Activated naive CD8-positive, alpha-beta T cell treated with anti-CD3 and anti-CD28 coated beads, Interleukin-2, amount 10 ng/mL, durations not matched to agents 7 days and 5 days (primary cell): ENCODE results near the gene CCDC85B. TPM values are rescaled to one million over a fixed set of nuclear protein-coding genes. Genes with fewer than 3 reads are reported as not detected.
A peak's percentile ranks its signal among the peaks of the same experiment; 100 is the strongest.

Experiments used
- ATAC-seq: fragments of 150-1000 bp; cut with Tn5 transposase; one replicate; pipeline ENCODE4 v1.10.0; 2021; ENCODE audit warnings: low read depth, moderate library complexity
- POLR2A ChIA-PET: fragments of 350-600 bp; sonication (Branson Sonifier 250); formaldehyde crosslinking; loops from one replicate; lab custom pipeline; 2021; ENCODE audit warnings: antibody characterized with exemption; lab: Charles Lee
- DNase-seq: peaks from one replicate; pipeline ENCODE4 v3.0.0; 2021
- H3K27ac Mint-ChIP-seq: one replicate; pipeline ENCODE4 v1.8.0; 2022; ENCODE audit warnings: mild to moderate bottlenecking, mixed read lengths
- H3K27me3 Mint-ChIP-seq: one replicate; pipeline ENCODE4 v1.8.0; 2022; ENCODE audit warnings: mild to moderate bottlenecking, moderate library complexity, mixed read lengths
- H3K36me3 Mint-ChIP-seq: one replicate; pipeline ENCODE4 v1.8.0; 2021; ENCODE audit warnings: mild to moderate bottlenecking, mixed read lengths
- H3K4me1 Mint-ChIP-seq: one replicate; pipeline ENCODE4 v1.8.0; 2021; ENCODE audit warnings: mixed read lengths
- H3K4me3 Mint-ChIP-seq: one replicate; pipeline ENCODE4 v1.8.0; 2022; ENCODE audit warnings: mild to moderate bottlenecking, moderate library complexity, mixed read lengths
- H3K9me3 Mint-ChIP-seq: one replicate; pipeline ENCODE4 v1.8.0; 2021; ENCODE audit warnings: mixed read lengths
- total RNA-seq, 2 experiments: library from RNA; stranded (reverse); gene quantifications; one replicate each; pipeline ENCODE4 v1.2.3, GENCODE V29; 2021

The CCDC85B gene
- total RNA-seq, 2 experiments from 2014 or later = 59.8 to 66.3 TPM

DNA sequence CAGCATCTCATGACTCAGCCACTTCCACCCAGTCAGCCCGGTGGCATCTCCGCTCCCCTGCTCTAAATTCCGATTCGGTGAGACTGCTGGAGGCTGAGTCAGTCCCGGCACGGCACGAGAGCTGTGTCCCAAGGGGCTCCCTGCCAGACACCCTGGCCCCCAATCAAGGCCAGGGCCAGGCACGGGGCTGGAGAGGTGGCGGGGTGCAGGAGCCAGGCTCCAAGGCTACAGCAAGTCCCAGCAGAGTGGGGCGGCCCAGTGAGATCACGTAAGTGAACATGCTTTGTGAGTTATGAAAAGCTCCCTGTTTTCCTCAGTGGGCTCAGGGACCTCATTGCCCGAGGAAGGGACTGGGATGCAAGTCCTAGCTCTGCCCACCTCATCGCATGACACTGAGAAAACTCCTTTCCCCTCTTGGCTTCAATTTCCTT is 25.4 kb downstream of the CCDC85B start:
- POLR2A ChIA-PET = interaction anchor here (1.3 kb wide), 1 partner anchor 22 kb away, joined by 3 read pairs; no protein-coding TSS in a partner anchor
- Mint-ChIP-seq H3K4me1 (peaks cover 21% of the 10 kb centered on the region), H3K36me3 (peaks cover 12% of the 10 kb centered on the region), H3K9me3 (no peaks in the 10 kb centered on the region), H3K27ac (no peak overlapping the region), H3K4me3 (no peak overlapping the region), H3K27me3 (peaks cover 2% of the 10 kb centered on the region)
- ATAC-seq (no peak), DNase-seq (no peak)

GRCh38 chr11:65916391-65916790 is 25.9 kb downstream of the CCDC85B start:
- peaks cover 21% of the 10 kb centered on the region for H3K4me1 Mint-ChIP-seq
- H3K27ac Mint-ChIP-seq = peak overlapping the region; percentile 44
- H3K9me3 Mint-ChIP-seq = no peaks in the 10 kb centered on the region
- H3K27me3 Mint-ChIP-seq = peaks cover 2% of the 10 kb centered on the region
- H3K36me3 Mint-ChIP-seq = peaks cover 12% of the 10 kb centered on the region
- no peak for DNase-seq
- no peak for ATAC-seq
- POLR2A ChIA-PET = interaction anchor here (1.3 kb wide), 1 partner anchor 23 kb away, joined by 3 read pairs; no protein-coding TSS in a partner anchor
- H3K4me3 Mint-ChIP-seq = peak overlapping the region; percentile 70

GRCh38 chr11:65917077-65917433 is 26.6 kb downstream of the CCDC85B start:
- no peaks in the 10 kb centered on the region for H3K9me3 Mint-ChIP-seq
- H3K36me3 Mint-ChIP-seq = peaks cover 15% of the 10 kb centered on the region
- no peaks in the 10 kb centered on the region for H3K27me3 Mint-ChIP-seq
- POLR2A ChIA-PET = interaction anchor here (1.0 to 2.5 kb wide), 4 partner anchors 9 to 27 kb away, joined by 6 to 35 read pairs (median 20); partner anchors contain the start of genes CCDC85B, FIBP and FOSL1
- DNase-seq (no peak), ATAC-seq (no peak)
- H3K4me3 Mint-ChIP-seq = peak overlapping the region; percentile 70
- peaks cover 19% of the 10 kb centered on the region for H3K4me1 Mint-ChIP-seq
- H3K27ac Mint-ChIP-seq = peak overlapping the region; percentile 44

GRCh38 chr11:65917434-65918210 is 27.1 kb downstream of the CCDC85B start:
- Mint-ChIP-seq H3K27ac (peak overlapping the region; percentile 83), H3K9me3 (no peaks in the 10 kb centered on the region), H3K4me1 (peaks cover 22% of the 10 kb centered on the region), H3K36me3 (peaks cover 19% of the 10 kb centered on the region), H3K27me3 (no peaks in the 10 kb centered on the region), H3K4me3 (peak overlapping the region; percentile 88)
- POLR2A ChIA-PET = interaction anchor here (0.6 to 2.5 kb wide), 12 partner anchors 9 to 163 kb away, joined by 3 to 35 read pairs (median 6); partner anchors contain the start of genes CCDC85B, CFL1, FIBP and FOSL1
- ATAC-seq (no peak), DNase-seq (no peak)

DNA sequence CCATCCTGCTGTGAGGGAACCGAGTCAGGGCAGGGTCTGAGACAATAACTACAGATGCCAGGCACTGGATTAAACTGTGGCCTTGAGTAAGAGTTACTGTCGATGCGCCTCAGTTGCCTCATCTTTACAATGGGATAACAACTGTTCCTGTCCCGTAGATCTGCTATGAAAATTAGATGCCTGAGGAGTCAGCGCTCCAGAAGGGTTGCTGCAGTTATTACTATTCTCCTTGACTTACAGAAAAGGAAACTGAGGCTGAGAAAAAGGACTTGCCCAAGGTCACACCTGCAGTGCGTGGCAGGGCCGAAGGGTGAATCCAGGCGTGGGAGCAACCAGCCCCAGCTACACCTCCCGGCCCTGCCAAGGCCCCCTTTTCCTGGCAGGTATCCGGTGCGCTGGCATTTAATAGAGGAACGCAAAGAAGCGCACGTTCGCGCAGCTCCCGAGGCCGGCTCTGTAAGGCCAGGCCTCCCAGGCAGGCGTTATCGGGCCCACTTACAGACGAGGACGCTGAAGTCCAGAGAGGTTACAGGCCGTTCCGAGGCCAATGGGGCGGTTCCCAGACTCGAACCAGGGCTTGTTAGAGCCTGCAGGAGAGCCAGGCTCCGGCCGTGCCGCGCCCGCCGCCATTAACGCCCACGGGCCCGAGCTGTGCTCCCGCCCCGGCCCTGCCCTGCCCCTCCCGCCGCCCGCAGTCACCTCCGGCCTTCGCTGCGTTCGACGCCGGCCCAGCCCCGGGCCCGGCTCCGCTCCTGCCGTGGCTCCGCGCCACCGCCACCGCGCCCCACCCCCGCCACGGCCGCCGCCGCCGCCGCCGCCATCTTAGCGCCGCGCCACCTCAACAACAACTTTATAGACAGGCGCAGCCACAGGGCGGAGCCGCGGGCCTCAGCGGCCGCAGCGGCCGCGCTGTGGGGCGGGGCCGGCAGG is 28.0 kb downstream of the CCDC85B start, which contains the start of gene C11orf68:
C11orf68 (minus strand) TSS at position 852 of the 930 bp plus-strand sequence; CDS start at position 821, 31 bp downstream.
- no peaks in the 10 kb centered on the region for H3K27me3 Mint-ChIP-seq
- H3K36me3 Mint-ChIP-seq = peaks cover 23% of the 10 kb centered on the region
- peak within 1 kb of the TSS; percentile 91 for H3K27ac Mint-ChIP-seq
- peak within 1 kb of the TSS; percentile 98 for H3K4me3 Mint-ChIP-seq
- ATAC-seq (peak; percentile 56), DNase-seq (no peak)
- POLR2A ChIA-PET = interaction anchor here (0.6 to 2.5 kb wide), 13 partner anchors 10 to 162 kb away, joined by 3 to 35 read pairs (median 5); partner anchors contain the start of genes CCDC85B, CFL1, FIBP and FOSL1
- H3K4me1 Mint-ChIP-seq = peaks cover 26% of the 10 kb centered on the region
- no peaks in the 10 kb centered on the region for H3K9me3 Mint-ChIP-seq

- H3K36me3 Mint-ChIP-seq = peaks cover 23% of the 10 kb centered on the region
- peaks cover 27% of the 10 kb centered on the region for H3K4me1 Mint-ChIP-seq
- POLR2A ChIA-PET = interaction anchor here (1.0 to 2.5 kb wide), 12 partner anchors 9 to 62 kb away, joined by 4 to 35 read pairs (median 10); partner anchors contain the start of genes CCDC85B, CFL1, FIBP and FOSL1
- H3K27me3 Mint-ChIP-seq = no peaks in the 10 kb centered on the region
- no peaks in the 10 kb centered on the region for H3K9me3 Mint-ChIP-seq
- DNase-seq (peak; percentile 98), ATAC-seq (peak; percentile 92)
- H3K4me3 Mint-ChIP-seq = peak within 1 kb of the TSS; percentile 98
- peak within 1 kb of the TSS; percentile 91 for H3K27ac Mint-ChIP-seq
These were observed 28.7 kb downstream of the CCDC85B start, which contains the start of gene DRAP1 for GRCh38 chr11:65919141-65919572. Gene DRAP1 (plus strand): TSS chr11:65919426. CDS start chr11:65919502, 76 bp downstream.

GRCh38 chr11:65919573-65920371 is 29.3 kb downstream of the CCDC85B start:
- peaks cover 27% of the 10 kb centered on the region for H3K4me1 Mint-ChIP-seq
- DNase-seq = peak; percentile 75
- peaks cover 24% of the 10 kb centered on the region for H3K36me3 Mint-ChIP-seq
- H3K9me3 Mint-ChIP-seq = no peaks in the 10 kb centered on the region
- ATAC-seq = peak; percentile 53
- peak overlapping the region; percentile 91 for H3K27ac Mint-ChIP-seq
- no peaks in the 10 kb centered on the region for H3K27me3 Mint-ChIP-seq
- peak overlapping the region; percentile 98 for H3K4me3 Mint-ChIP-seq
- POLR2A ChIA-PET = interaction anchor here (1.0 to 2.5 kb wide), 6 partner anchors 9 to 39 kb away, joined by 4 to 17 read pairs (median 7); partner anchors contain the start of genes CCDC85B, FIBP and FOSL1

GRCh38 chr11:65920372-65920802 is 29.9 kb downstream of the CCDC85B start:
- no peak for DNase-seq
- ATAC-seq = no peak
- H3K36me3 Mint-ChIP-seq = peaks cover 23% of the 10 kb centered on the region
- POLR2A ChIA-PET = interaction anchor here (1.0 to 2.5 kb wide), 6 partner anchors 8 to 38 kb away, joined by 4 to 17 read pairs (median 7); partner anchors contain the start of genes CCDC85B, FIBP and FOSL1
- no peaks in the 10 kb centered on the region for H3K9me3 Mint-ChIP-seq
- H3K27me3 Mint-ChIP-seq = no peaks in the 10 kb centered on the region
- peak overlapping the region; percentile 91 for H3K27ac Mint-ChIP-seq
- peak overlapping the region; percentile 98 for H3K4me3 Mint-ChIP-seq
- peaks cover 25% of the 10 kb centered on the region for H3K4me1 Mint-ChIP-seq

- H3K27ac Mint-ChIP-seq = peak overlapping the region; percentile 91
- H3K36me3 Mint-ChIP-seq = peaks cover 23% of the 10 kb centered on the region
- POLR2A ChIA-PET = interaction anchor here (0.6 to 2.5 kb wide), 7 partner anchors 20 to 349 kb away, joined by 3 to 17 read pairs (median 4); partner anchors contain the start of gene CCDC85B
- DNase-seq (no peak), ATAC-seq (no peak)
- H3K4me3 Mint-ChIP-seq = peak overlapping the region; percentile 98
- H3K9me3 Mint-ChIP-seq = no peaks in the 10 kb centered on the region
- no peaks in the 10 kb centered on the region for H3K27me3 Mint-ChIP-seq
- peaks cover 27% of the 10 kb centered on the region for H3K4me1 Mint-ChIP-seq
These were observed 30.6 kb downstream of the CCDC85B start for GRCh38 chr11:65921033-65921555.

- H3K27me3 Mint-ChIP-seq = no peaks in the 10 kb centered on the region
- peaks cover 21% of the 10 kb centered on the region for H3K36me3 Mint-ChIP-seq
- no peaks in the 10 kb centered on the region for H3K9me3 Mint-ChIP-seq
- ATAC-seq (no peak), DNase-seq (no peak)
- H3K4me3 Mint-ChIP-seq = peak overlapping the region; percentile 18
- H3K27ac Mint-ChIP-seq = peak overlapping the region; percentile 43
- POLR2A ChIA-PET = interaction anchor here (0.5 to 12.9 kb wide), 8 partner anchors 21 to 1452 kb away, joined by 3 to 170 read pairs (median 4); partner anchors contain the start of genes CCDC85B and FIBP
- H3K4me1 Mint-ChIP-seq = peaks cover 23% of the 10 kb centered on the region
These were observed 31.4 kb downstream of the CCDC85B start for GRCh38 chr11:65921876-65922275.

DNA sequence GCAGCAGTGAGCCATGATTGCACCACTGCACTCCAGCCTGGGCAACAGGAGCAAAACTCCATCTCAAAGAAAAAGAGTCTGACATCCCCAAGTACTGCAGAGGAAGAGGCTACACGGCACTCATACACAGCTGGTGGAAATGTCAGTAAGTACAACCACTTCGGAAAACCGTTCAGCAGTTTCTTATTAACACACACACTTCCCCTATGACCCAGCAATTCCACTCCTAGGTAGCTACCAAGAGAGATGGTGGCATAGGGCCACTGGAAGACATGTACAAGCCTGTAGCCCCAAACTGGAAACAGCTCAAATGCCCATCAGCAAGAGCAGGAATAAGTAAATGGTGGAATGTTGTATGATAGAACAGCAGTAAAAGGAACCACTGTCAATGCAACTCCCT is 32.1 kb downstream of the CCDC85B start:
- no peak for ATAC-seq
- POLR2A ChIA-PET = interaction anchor here (12.9 kb wide), 1 partner anchor 31 kb away, joined by 170 read pairs; the partner anchor contains the start of genes CCDC85B and FIBP
- H3K36me3 Mint-ChIP-seq = peaks cover 17% of the 10 kb centered on the region

More for the DNA sequence above, 32.1 kb downstream of the CCDC85B start:
- Mint-ChIP-seq H3K27me3 (no peaks in the 10 kb centered on the region), H3K27ac (peak overlapping the region; percentile 55), H3K4me3 (peak overlapping the region; percentile 18), H3K4me1 (peaks cover 23% of the 10 kb centered on the region), H3K9me3 (no peaks in the 10 kb centered on the region)
- no peak for DNase-seq
